ENCODE measurements around the gene SMAD7. TPM values are rescaled to one million over a fixed set of nuclear protein-coding genes. Genes with fewer than 3 reads are reported as not detected.
"Not testable (repeated sequence)": the region's sequence is repeated elsewhere in the genome, so short reads cannot be mapped to it uniquely, and the experiment has no call there.

SMAD7 gene
- total RNA-seq, 1 experiment from 2014 or later: 18.6 TPM

DNA sequence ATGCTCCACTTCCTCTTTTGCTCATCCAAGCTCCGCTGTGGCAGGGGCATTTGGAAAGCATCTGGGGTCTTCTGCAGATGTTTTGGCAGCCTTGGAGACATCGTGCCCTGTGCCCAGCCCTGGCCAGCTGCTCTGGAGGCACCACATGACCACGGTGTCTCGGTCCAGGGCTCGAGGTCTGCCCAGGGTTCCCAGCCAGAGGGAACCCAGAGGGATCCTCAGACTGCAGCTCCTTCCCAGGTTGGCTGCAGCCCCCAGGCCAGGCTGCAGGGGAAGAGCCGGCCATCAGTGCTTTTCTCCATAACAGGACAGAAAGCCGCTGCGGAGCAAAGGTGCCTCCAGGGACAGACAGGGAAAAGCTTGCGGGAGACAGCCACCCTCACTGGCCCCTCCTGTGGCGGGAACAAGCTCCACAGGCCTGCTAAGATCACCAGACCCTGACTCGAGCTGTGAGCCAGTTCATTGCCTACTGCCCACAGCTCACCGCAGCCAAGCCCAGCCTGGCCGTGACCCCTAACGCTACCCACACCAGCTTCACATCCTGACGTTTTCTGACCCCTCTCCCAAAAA is 74.7 kb downstream of the SMAD7 start:
- in situ Hi-C loops (cut with HindIII; ENCODE audit: low sequenced_read_pairs): loop anchor here (5.0 kb wide), 1 partner anchor 69 kb away; no protein-coding TSS in a partner anchor
- DNase-seq (ENCODE audit: low spot score): no peak

- no peak for DNase-seq (ENCODE audit: low spot score)
- in situ Hi-C loops (cut with HindIII; ENCODE audit: low sequenced_read_pairs): loop anchor here (5.0 kb wide), 1 partner anchor 68 kb away; no protein-coding TSS in a partner anchor
Measured at GRCh38 chr18:48875314-48875941, 75.3 kb downstream of the SMAD7 start.

DNA sequence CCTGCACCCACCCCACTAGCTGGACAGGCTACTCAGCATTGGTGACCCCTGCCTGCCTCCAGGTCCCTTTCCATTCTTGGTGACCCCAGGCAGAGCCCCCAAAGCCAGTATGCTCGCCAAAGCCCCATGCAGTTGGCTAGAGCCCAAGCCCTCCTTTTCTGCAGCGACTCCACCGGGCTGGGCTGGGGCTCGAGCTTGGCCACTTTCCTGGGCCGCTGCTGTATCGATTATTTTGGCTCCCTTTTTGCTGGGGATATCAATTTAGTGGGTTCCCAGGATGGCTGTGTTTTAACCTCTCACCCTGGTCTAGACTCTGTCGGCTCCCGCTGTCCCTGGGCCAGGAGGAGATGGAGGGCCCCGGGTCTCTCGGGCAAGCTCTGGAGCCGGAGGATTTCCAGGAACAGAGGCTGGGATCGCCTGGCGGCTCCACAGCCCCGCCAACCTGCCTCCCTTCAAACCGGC is 76.0 kb downstream of the SMAD7 start:
- in situ Hi-C loops (cut with HindIII; ENCODE audit: low sequenced_read_pairs): loop anchor here (5.0 kb wide), 1 partner anchor 67 kb away; no protein-coding TSS in a partner anchor
- DNase-seq (ENCODE audit: low spot score): no peak

DNA sequence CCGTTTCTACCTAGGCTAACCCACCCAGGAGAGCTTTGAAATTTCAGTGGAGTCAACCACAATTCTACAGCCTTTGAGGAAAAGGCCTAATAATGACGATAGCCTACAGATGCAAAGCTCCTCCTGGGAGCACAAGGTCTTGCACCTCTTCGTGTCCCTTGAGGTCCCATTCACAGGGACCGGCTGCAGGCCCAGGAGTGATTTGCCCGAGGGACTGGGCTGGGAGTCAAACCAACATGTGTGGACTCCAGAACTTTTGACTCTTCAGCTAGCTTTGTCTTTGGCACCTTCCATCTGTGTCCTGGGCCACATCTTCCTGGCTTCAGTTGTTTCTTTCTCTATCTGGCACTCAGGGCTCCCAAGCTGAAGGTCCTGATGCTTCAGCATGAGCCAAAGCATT is 76.5 kb downstream of the SMAD7 start:
- in situ Hi-C loops (cut with HindIII; ENCODE audit: low sequenced_read_pairs): no loop called here
- DNase-seq (ENCODE audit: low spot score): no peak

DNA sequence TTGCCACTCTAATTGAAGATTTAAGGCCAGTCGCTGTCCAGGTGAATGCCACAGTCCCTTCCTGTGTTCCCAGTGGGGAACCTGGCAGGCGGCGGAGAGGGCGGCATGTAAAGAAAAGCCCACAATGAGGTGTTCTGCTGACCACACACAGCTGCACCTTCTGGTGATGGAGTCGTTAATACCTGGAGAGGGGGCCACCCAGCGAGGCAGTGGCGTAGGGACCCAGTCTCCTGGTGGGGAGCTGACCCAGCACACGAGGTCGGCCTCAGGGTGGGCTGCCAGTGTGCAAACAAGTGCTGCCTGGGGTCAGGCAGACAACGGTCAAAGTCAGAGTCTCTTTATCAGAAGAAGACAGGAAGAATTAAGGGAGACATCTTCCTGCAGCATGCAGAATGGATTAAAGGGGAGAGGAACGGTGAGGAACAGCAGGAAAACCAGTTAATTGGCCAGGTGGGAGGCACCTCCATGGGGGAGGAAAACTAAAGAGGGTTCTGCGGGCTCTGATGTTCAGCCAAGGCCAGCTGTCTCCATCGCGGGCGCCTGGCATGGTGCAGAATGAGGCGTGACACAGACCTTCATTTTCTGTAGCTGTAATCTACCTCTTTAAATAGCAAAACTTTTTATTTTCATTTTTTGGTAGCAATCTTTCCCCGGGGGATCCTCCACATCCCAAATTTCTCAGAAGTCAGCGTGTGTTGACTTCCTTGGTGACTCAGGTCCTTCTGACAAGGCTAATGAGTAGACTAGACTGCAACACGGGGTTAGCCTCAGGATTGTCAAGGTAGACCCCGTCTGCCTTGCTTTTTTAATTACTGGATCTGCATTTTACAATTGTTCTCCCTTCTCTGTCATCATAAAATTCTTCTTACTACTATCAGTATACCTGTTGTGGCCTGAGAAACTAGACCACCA is 78.3 kb downstream of the SMAD7 start:
- in situ Hi-C loops (cut with HindIII; ENCODE audit: low sequenced_read_pairs): no loop called here
- DNase-seq (ENCODE audit: low spot score): peak; percentile 47

DNA sequence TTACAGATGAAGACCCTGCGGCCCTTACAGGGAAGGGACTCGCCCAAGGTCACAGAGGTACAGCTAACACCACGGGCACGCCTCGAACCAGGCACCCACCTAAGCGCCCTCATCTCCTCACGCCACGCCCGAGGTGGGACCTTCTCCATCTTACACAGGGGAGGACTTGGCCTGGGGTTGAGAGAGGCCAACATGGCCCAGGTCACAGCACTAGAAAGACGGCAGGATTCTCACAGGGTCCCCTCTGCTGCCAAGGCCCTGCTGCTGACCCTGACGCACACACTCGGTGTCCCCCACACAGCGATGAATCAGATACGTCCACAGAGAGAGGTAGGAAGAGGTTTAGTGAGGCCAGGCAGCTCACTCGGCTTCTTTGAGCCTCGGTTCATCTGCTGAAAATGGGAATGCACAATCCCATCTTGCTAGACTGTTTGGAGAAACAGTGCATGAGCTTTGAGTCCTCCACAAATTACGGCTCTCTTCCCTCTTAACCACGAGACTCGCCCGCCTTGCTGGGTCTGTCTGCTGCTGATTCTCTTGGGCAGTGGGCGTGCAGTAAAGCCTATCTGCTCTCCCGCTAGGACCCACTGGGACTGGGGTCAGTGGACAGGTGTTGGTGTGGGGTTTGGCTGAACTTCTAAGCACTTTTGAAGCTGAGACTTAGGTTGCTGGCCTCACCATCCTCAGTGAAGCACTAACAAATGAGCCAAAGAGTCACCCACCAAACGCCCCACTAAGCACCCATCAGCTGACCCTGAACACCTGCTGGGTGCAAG is 79.2 kb downstream of the SMAD7 start:
- in situ Hi-C loops (cut with HindIII; ENCODE audit: low sequenced_read_pairs): no loop called here
- DNase-seq (ENCODE audit: low spot score): no peak

DNA sequence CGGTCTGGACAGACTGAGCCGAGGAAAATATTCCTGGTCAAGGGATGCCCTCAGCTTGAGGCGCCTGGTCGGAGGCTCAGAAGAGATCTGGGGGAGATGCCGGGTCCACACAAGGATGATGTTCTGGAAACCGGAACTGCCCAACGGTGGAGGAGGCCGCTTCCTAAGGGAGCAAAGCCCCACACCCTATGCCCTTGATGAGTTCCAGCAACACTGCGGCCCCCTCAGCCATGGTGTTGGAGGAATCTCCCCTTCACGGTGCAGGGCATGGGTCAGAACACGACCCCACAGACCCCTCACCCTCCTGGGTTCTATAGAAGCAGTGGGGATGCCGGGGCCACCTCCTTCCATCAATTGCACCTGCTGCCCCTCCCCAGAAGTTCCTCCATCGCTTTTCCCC is 79.8 kb downstream of the SMAD7 start:
- in situ Hi-C loops (cut with HindIII; ENCODE audit: low sequenced_read_pairs): not testable (repeated sequence)

More for the DNA sequence above, 79.8 kb downstream of the SMAD7 start:
- not testable (repeated sequence) for DNase-seq (ENCODE audit: low spot score)

All from G401 (cell line).